ENCODE results near the gene ACTBL2. TPM values are rescaled to one million over a fixed set of nuclear protein-coding genes. Genes with fewer than 3 reads are reported as not detected.

The ACTBL2 gene
- total RNA-seq, 1 experiment from 2014 or later, result not detected

GRCh38 chr5:57505272-57506200 lies 22.9 kb upstream of the ACTBL2 start (continued):
- no peak for TF ChIP-seq AR (CRISPR knock-in tag; IDR thresholded peaks at IDR 0.05)

GRCh38 chr5:57504357-57504756 lies 21.7 kb upstream of the ACTBL2 start:
- ChIA-PET POLR2A (no interaction called here), CTCF (no interaction called here)
- H3K36me3 Mint-ChIP-seq, result no peaks in the 10 kb centered on the region
- peak; percentile 52 for TF ChIP-seq USF2 (CRISPR knock-in tag; IDR thresholded peaks at IDR 0.05)
- TF ChIP-seq RORB (CRISPR knock-in tag; IDR thresholded peaks at IDR 0.05), result no peak
- peaks cover 6% of the 10 kb centered on the region; the same call in 1 of the 2 replicates for H3K4me1 Mint-ChIP-seq
- H3K27me3 Mint-ChIP-seq (ENCODE audit: low read depth), result no peaks in the 10 kb centered on the region
- no peak for ATAC-seq
- no peak overlapping the region for H3K27ac Mint-ChIP-seq
- no peak overlapping the region for H3K4me3 Mint-ChIP-seq
- H3K9me3 Mint-ChIP-seq, result no peaks in the 10 kb centered on the region
- no peak for DNase-seq (ENCODE audit: low spot score)

- no peak overlapping the region for H3K4me3 Mint-ChIP-seq
- peaks cover 6% of the 10 kb centered on the region; the same call in 1 of the 2 replicates for H3K4me1 Mint-ChIP-seq
- no peaks in the 10 kb centered on the region for H3K36me3 Mint-ChIP-seq
- POLR2A ChIA-PET, result no interaction called here
- CTCF ChIA-PET, result no interaction called here
- DNase-seq (ENCODE audit: low spot score), result no peak
- no peaks in the 10 kb centered on the region for H3K9me3 Mint-ChIP-seq
- no peak for ATAC-seq
- no peak for TF ChIP-seq USF1 (CRISPR knock-in tag; IDR thresholded peaks at IDR 0.05)
- TF ChIP-seq RORB (CRISPR knock-in tag; IDR thresholded peaks at IDR 0.05), result no peak
- no peak for TF ChIP-seq HMGA2 (CRISPR knock-in tag; IDR thresholded peaks at IDR 0.05)
- no peak for TF ChIP-seq SMAD4 (CRISPR knock-in tag; IDR thresholded peaks at IDR 0.05)
- no peak for TF ChIP-seq E2F1 (CRISPR knock-in tag; IDR thresholded peaks at IDR 0.05)
- no peak for TF ChIP-seq CREB1 (CRISPR knock-in tag; IDR thresholded peaks at IDR 0.05)
- TF ChIP-seq ZNF263 (CRISPR knock-in tag; IDR thresholded peaks at IDR 0.05; ENCODE audit: low read depth), result no peak
- TF ChIP-seq MAX (CRISPR knock-in tag; IDR thresholded peaks at IDR 0.05), result no peak
- TF ChIP-seq SOX15 (CRISPR knock-in tag; IDR thresholded peaks at IDR 0.05), result no peak
- no peak for TF ChIP-seq ESRRA (CRISPR knock-in tag; IDR thresholded peaks at IDR 0.05; ENCODE audit: borderline replicate concordance)
- no peak for TF ChIP-seq CTCF (IDR thresholded peaks at IDR 0.05)
- TF ChIP-seq OVOL2 (CRISPR knock-in tag; IDR thresholded peaks at IDR 0.05; ENCODE audit: borderline replicate concordance), result no peak
- no peak for TF ChIP-seq ATF1 (CRISPR knock-in tag; IDR thresholded peaks at IDR 0.05)
- no peak for TF ChIP-seq ZNF317 (CRISPR knock-in tag; IDR thresholded peaks at IDR 0.05; ENCODE audit: borderline replicate concordance, low read depth)
- no peak for TF ChIP-seq NR3C1 (CRISPR knock-in tag; conservative IDR thresholded peaks at IDR 0.05; ENCODE audit: low read depth)
- no peak for TF ChIP-seq ZNF121 (CRISPR knock-in tag; IDR thresholded peaks at IDR 0.05)
- no peak for TF ChIP-seq TEAD4 (CRISPR knock-in tag; IDR thresholded peaks at IDR 0.05)
- no peak for TF ChIP-seq ZNF416 (CRISPR knock-in tag; IDR thresholded peaks at IDR 0.05)
- no peak for TF ChIP-seq KAT7 (CRISPR knock-in tag; IDR thresholded peaks at IDR 0.05; ENCODE audit: borderline replicate concordance)
- H3K27ac Mint-ChIP-seq, result no peak overlapping the region
- H3K27me3 Mint-ChIP-seq (ENCODE audit: low read depth), result peaks cover 3% of the 10 kb centered on the region; the same call in 1 of the 2 replicates
Observed at GRCh38 chr5:57503433-57503832, 20.8 kb upstream of the ACTBL2 start.

All from WTC11 (cell line).